Caco-2 (cell line): ENCODE data around the gene ZNF521. TPM values are rescaled to one million over a fixed set of nuclear protein-coding genes. Genes with fewer than 3 reads are reported as not detected.

Experiments
- BruUV-seq: library from RNA; stranded (reverse); fragments of 400-500 nt; replicated peaks from 2 replicates; lab custom pipeline; 2021; lab: Mats Ljungman, UMichigan
- CTCF ChIA-PET: fragments of 300-600 bp; sonication (Branson Sonifier 250); formaldehyde crosslinking; loops from one replicate; lab custom pipeline; 2022; ENCODE audit warnings: antibody characterized with exemption; lab: Charles Lee
- POLR2A ChIA-PET: fragments of 300-600 bp; sonication (Branson Sonifier 250); formaldehyde crosslinking; loops from one replicate; lab custom pipeline; 2022; ENCODE audit warnings: antibody characterized with exemption; lab: Charles Lee
- DNase-seq, 2 experiments: peaks; one replicate each; pipeline versions ENCODE4 v3.0.0 to v3.0.0-alpha.2; 2020 to 2022
- H3K27me3 ChIP-seq: replicated peaks from 2 replicates; pipeline ENCODE4 v1.6.0; 2011; ENCODE audit warnings: low read length; ENCODE audit not compliant: control insufficient read depth, insufficient read depth
- H3K36me3 ChIP-seq: 2 replicates; pipeline ENCODE4 v1.5.1; 2011; ENCODE audit warnings: low read length; ENCODE audit not compliant: control insufficient read depth, insufficient read depth
- H3K4me1 ChIP-seq: fragments of 250-450 bp; sonication (Bioruptor Pico); 2 replicates; pipeline ENCODE4 v1.5.1; 2020; ENCODE audit warnings: mild to moderate bottlenecking
- H3K4me3 ChIP-seq: 2 replicates; pipeline ENCODE4 v1.5.1; 2011; ENCODE audit warnings: low read depth, mild to moderate bottlenecking, control low read depth, low read length
- H3K9me3 ChIP-seq: fragments of 250-450 bp; sonication (Bioruptor Pico); 2 replicates; pipeline ENCODE4 v1.5.1; 2020; ENCODE audit warnings: mild to moderate bottlenecking, moderate library complexity
- H3K27ac Mint-ChIP-seq: one replicate; pipeline ENCODE4 v1.8.0; 2022; ENCODE audit warnings: mixed read lengths; ENCODE audit not compliant: unreplicated experiment
- H3K27me3 Mint-ChIP-seq: one replicate; pipeline ENCODE4 v1.8.0; 2022; ENCODE audit warnings: mixed read lengths; ENCODE audit not compliant: insufficient read depth, unreplicated experiment
- H3K36me3 Mint-ChIP-seq: one replicate; pipeline ENCODE4 v1.8.0; 2022; ENCODE audit warnings: mild to moderate bottlenecking, mixed read lengths; ENCODE audit not compliant: insufficient read depth, unreplicated experiment
- H3K4me1 Mint-ChIP-seq: one replicate; pipeline ENCODE4 v1.8.0; 2022; ENCODE audit warnings: low read depth, mixed read lengths; ENCODE audit not compliant: unreplicated experiment
- H3K4me3 Mint-ChIP-seq: one replicate; pipeline ENCODE4 v1.8.0; 2022; ENCODE audit warnings: mild to moderate bottlenecking, moderate library complexity, mixed read lengths; ENCODE audit not compliant: unreplicated experiment
- H3K9me3 Mint-ChIP-seq: one replicate; pipeline ENCODE4 v1.8.0; 2022; ENCODE audit warnings: mixed read lengths; ENCODE audit not compliant: unreplicated experiment
- CTCF ChIP-seq, 2 experiments: fragments of 200-600 bp in 1 of 2; IDR thresholded peaks; 1 replicate in 1 of 2; 2 replicates in 1 of 2; pipeline versions ENCODE4 v1.5.1 to v1.8.0; 2011 to 2022; ENCODE audit warnings: antibody characterized with exemption in 1 of 2, control low read depth in 1 of 2, inconsistent platforms in 1 of 2, low read depth in 1 of 2, low read length in 1 of 2, mild to moderate bottlenecking in 1 of 2, moderate library complexity in 1 of 2; ENCODE audit not compliant: insufficient read depth in 1 of 2, severe bottlenecking in 1 of 2, unreplicated experiment in 1 of 2
- intact Hi-C: fragments of 100-400 bp; cut with micrococcal nuclease; formaldehyde crosslinking; loops from one replicate; pipeline ENCODE4 v1.10.0; 2022; ENCODE audit not compliant: unreplicated experiment
- total RNA-seq: library from RNA; stranded (reverse); gene quantifications from 2 replicates; pipeline ENCODE4 v1.2.3, GENCODE V29; 2022

The ZNF521 gene
- total RNA-seq, 1 experiment from 2014 or later: not detected

GRCh38 chr18:25316381-25317018, 35.5 kb downstream of the ZNF521 start:
- ChIA-PET CTCF (no interaction called here), POLR2A (no interaction called here)
- Histone ChIP-seq H3K27me3 (no peaks in the 10 kb centered on the region), H3K36me3 (no peaks in the 10 kb centered on the region), H3K9me3 (no peaks in the 10 kb centered on the region), H3K4me3 (no peak overlapping the region), H3K4me1 (no peaks in the 10 kb centered on the region)
- H3K9me3 Mint-ChIP-seq: no peaks in the 10 kb centered on the region
- TF ChIP-seq CTCF (IDR thresholded peaks at IDR 0.05; ENCODE audit: insufficient read depth in 1 of 2, low read depth in 1 of 2, low read length in 1 of 2, severe bottlenecking in 1 of 2, unreplicated experiment in 1 of 2): no peak
- H3K27me3 Mint-ChIP-seq: peaks cover 3% of the 10 kb centered on the region
- no peaks in the 10 kb centered on the region for H3K36me3 Mint-ChIP-seq
- BruUV-seq: no TSS peak
- no peaks in the 10 kb centered on the region for H3K4me1 Mint-ChIP-seq
- intact Hi-C loops: no loop called here
- no peak overlapping the region for H3K27ac Mint-ChIP-seq
- H3K4me3 Mint-ChIP-seq: no peak overlapping the region
- DNase-seq: no peak

DNA sequence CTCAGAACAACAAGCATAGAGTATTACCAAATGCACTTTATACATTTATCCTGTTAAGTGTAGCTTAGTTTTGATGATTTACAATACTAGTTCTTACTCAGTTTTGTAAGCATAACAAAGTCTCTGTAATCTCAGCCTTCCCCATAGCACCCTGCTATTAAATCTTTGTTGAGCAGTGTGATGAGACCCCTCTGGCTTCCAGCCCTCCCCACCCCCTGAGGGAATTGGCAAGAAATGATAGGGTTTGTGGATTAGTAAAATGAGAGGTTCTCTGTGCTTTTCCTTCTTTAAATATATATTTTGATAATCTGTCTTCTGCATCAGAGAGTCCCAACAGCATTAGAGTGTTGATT, 37.2 kb downstream of the ZNF521 start:
- H3K4me1 ChIP-seq: no peaks in the 10 kb centered on the region
- DNase-seq: no peak
- H3K4me3 ChIP-seq: no peak overlapping the region
- no peaks in the 10 kb centered on the region for H3K36me3 ChIP-seq
- Mint-ChIP-seq H3K4me1 (no peaks in the 10 kb centered on the region), H3K27me3 (peaks cover 3% of the 10 kb centered on the region), H3K36me3 (no peaks in the 10 kb centered on the region), H3K9me3 (no peaks in the 10 kb centered on the region), H3K4me3 (no peak overlapping the region), H3K27ac (no peak overlapping the region)
- BruUV-seq: no TSS peak
- POLR2A ChIA-PET: no interaction called here
- no peak for TF ChIP-seq CTCF (IDR thresholded peaks at IDR 0.05; ENCODE audit: insufficient read depth in 1 of 2, low read depth in 1 of 2, low read length in 1 of 2, severe bottlenecking in 1 of 2, unreplicated experiment in 1 of 2)
- no peaks in the 10 kb centered on the region for H3K27me3 ChIP-seq
- H3K9me3 ChIP-seq: no peaks in the 10 kb centered on the region
- CTCF ChIA-PET: no interaction called here
- intact Hi-C loops: no loop called here

DNA sequence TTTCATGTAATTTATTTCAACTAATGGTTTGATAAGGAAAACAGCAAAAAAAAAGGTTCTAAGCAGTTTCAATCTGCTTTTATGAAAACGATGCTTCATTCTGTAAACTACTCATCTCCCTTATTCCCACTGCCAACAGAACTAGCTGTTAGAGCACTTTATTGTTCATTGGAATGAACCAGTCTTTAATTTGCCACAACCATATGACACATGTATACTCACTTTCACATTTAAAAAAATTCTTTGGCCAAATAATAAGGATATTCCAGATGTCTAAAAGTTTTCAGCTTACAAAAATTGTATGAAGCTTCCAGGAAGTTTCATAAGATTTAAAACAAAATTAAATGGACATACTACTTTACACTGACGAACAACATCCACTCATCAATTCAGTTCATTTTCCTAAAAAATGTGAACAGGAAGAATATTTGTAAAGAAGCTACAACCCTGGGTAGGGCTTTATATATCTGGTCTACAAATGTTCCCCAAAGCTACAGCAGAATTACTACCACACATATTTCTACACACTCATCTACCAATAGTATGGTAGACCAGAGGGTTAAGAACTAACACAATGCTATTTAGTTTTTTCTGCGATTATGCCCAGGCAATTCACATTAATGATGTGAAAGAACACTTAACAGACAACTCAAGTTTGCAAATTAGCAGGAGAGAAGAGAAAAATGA, 37.7 kb downstream of the ZNF521 start:
- H3K9me3 Mint-ChIP-seq: no peaks in the 10 kb centered on the region
- no peak for DNase-seq
- no peak overlapping the region for H3K4me3 Mint-ChIP-seq
- H3K36me3 Mint-ChIP-seq: no peaks in the 10 kb centered on the region
- H3K4me1 Mint-ChIP-seq: no peaks in the 10 kb centered on the region
- no peak overlapping the region for H3K4me3 ChIP-seq
- H3K27ac Mint-ChIP-seq: no peak overlapping the region
- ChIA-PET CTCF (no interaction called here), POLR2A (no interaction called here)
- TF ChIP-seq CTCF (IDR thresholded peaks at IDR 0.05; ENCODE audit: insufficient read depth in 1 of 2, low read depth in 1 of 2, low read length in 1 of 2, severe bottlenecking in 1 of 2, unreplicated experiment in 1 of 2): no peak
- no peaks in the 10 kb centered on the region for H3K9me3 ChIP-seq
- H3K4me1 ChIP-seq: no peaks in the 10 kb centered on the region
- intact Hi-C loops: no loop called here
- no TSS peak for BruUV-seq
- H3K36me3 ChIP-seq: no peaks in the 10 kb centered on the region
- no peaks in the 10 kb centered on the region for H3K27me3 ChIP-seq
- peaks cover 3% of the 10 kb centered on the region for H3K27me3 Mint-ChIP-seq
